ENCODE data around the gene TEAD3. TPM values are rescaled to one million over a fixed set of nuclear protein-coding genes. Genes with fewer than 3 reads are reported as not detected.

Gene TEAD3
- total and polyA plus RNA-seq, 10 of the 15 experiments (the other 5 are each of a cell fraction or from before 2014, with no cell fraction given): 0.02 to 0.28 (median 0.18) TPM; not detected in 5

DNA sequence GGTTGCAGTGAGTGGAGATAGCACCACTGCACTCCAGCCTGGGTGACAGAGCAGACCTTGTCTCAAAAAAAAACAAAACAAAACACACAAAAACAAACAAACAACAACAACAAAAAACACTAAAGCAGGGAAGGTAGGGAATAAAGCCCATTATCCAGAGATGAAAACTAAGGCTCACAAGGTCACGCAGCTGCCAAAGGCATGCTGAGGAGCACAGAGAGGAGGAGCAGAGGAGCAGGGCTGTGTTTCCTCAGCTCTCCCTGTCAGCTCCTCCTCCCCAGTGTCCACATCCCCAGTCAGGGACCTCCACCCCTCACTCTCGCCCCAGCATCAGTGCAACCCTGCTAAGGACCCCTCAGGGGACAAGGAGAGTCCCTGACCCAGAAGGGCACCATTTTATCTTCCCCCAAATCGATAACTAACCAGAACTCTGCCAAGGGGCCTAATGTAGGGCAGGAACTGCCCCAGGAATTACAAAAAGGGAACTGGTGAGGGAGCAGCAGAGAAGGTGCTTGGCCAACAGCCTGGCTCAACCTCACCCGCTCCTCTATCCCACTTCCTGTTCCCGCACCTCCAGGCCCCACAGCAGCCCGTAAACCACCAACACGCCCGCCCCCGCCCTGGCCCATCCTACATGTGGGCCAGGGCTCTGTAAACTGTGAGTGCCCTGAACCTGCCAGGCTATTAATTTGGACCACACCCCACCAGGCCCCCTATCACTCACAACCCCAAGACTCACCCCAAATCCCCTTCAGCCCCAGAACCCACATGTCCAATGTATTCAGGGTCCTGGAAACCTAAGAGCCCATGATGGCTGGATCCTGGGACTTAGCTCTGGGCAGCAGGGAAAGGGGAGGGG is 9.0 kb downstream of the TEAD3 start:
- H2AFZ ChIP-seq (ENCODE audit: control insufficient read depth, low read depth, low read length): no peak overlapping the region
- no peak overlapping the region for H3K27ac ChIP-seq (ENCODE audit: control insufficient read depth, insufficient read depth)
- H3K4me3 ChIP-seq: no peak overlapping the region
- ChIA-PET POLR2A (no interaction called here), RAD21 (ENCODE audit: unreplicated experiment) (no interaction called here), SMC1A (ENCODE audit: uncharacterized antibody, unreplicated experiment) (no interaction called here), CTCF (interaction anchor here (0.7 to 1.1 kb wide), 3 partner anchors 189 to 1548 kb away, joined by 3 read pairs; no protein-coding TSS in a partner anchor)
- H3K79me2 ChIP-seq (ENCODE audit: control insufficient read depth, insufficient read depth, low read length): no peaks in the 10 kb centered on the region
- DNase-seq (ENCODE audit: low read depth, low spot score): no peak
- intact Hi-C loops (cut with micrococcal nuclease; ENCODE audit: unreplicated experiment) (no loop called here), in situ Hi-C loops (cut with MboI) (no loop called here)
- no peak overlapping the region for H3K4me2 ChIP-seq (ENCODE audit: control insufficient read depth, insufficient read depth)
- H4K20me1 ChIP-seq (ENCODE audit: control insufficient read depth, insufficient read depth): no peaks in the 10 kb centered on the region
- peak; percentile 21; the same call in 2 of the 3 replicates for ATAC-seq
- no TSS peak for BruUV-seq (replicated peaks)
- TF ChIP-seq IKZF1 (conservative IDR thresholded peaks at IDR 0.05): peak; percentile 27; the same call in 1 of the 2 replicates
- peak; percentile 55 for TF ChIP-seq SPI1 (IDR thresholded peaks at IDR 0.05; ENCODE audit: borderline replicate concordance, insufficient read depth, low read depth, low read length)
- TF ChIP-seq CHD1 (IDR thresholded peaks at IDR 0.05; ENCODE audit: low read depth, low read length): no peak
- no peaks in the 10 kb centered on the region for H3K9me3 ChIP-seq (replicated peaks; ENCODE audit: control insufficient read depth, insufficient read depth, low read length)
- FAIRE-seq: no peak
- H3K36me3 ChIP-seq (ENCODE audit: control insufficient read depth in 2 of 2, insufficient read depth in 2 of 2, low read length in 1 of 2): no peaks in the 10 kb centered on the region
- no peaks in the 10 kb centered on the region for H3K4me1 ChIP-seq (ENCODE audit: control insufficient read depth, insufficient read depth, low read length)
- H3K27me3 ChIP-seq (replicated peaks in 1 of 2; ENCODE audit: control insufficient read depth in 2 of 2, insufficient read depth in 2 of 2, low read length in 1 of 2): no peaks in the 10 kb centered on the region; a peak in 2 of 4 replicates
- WGBS (ENCODE audit: insufficient coverage, insufficient replicate concordance, low lambda C conversion rate, missing lambda C conversion rate): 12% methylated on average over 9 of the region's 9 CpGs
- H3K9ac ChIP-seq (ENCODE audit: control insufficient read depth, insufficient read depth, low read length): no peak overlapping the region

DNA sequence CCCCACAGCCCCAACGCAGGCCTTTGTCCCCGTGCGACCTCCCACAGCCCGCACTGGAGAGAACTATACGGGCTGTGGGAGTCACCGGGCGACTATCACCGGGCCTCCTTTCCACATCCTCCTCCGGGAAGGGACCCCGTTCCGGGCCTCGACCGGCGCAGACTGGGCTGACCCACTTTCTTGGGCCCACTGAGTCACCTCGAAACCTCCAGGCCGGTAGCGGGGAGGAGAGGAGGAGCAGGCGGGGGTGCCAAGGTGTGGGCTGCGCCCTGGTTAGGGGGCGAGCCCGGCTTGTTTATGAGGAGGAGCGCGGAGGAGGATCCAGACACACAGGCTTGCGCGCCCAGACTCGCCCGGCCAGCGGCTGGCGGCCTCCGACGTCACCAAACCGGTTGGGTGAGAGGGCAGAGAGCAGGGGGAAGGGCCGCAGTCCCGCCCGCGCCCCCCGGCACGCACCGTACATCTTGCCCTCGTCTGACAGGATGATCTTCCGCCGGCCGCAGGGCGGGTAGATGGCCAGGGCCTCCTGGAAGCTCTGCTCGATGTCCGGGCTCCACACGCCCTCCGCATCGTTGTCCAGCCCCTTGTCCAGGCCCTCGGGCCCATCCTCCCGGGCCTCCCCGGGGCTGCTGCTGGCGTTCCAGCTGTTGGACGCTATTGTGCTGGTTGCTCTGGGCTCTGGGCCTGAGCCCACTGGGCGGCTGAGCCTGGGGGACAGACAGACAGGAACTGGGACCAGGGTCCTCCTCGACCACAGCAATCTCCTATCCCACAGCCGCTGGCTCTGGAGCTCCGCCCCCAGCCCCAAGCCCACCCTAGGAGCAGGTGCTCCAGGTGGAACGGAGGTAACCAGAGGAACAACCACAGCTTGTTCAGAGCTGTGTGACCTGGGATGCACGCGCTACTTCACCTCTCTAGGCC is 10.6 kb downstream of the TEAD3 start:
- intact Hi-C loops (cut with micrococcal nuclease; ENCODE audit: unreplicated experiment): no loop called here
- CTCF ChIA-PET: interaction anchor here (1.0 kb wide), 1 partner anchor 9 kb away, joined by 5 read pairs; no protein-coding TSS in a partner anchor
- no peak overlapping the region for H2AFZ ChIP-seq (ENCODE audit: control insufficient read depth, low read depth, low read length)
- RAD21 ChIA-PET (ENCODE audit: unreplicated experiment): no interaction called here
- H3K4me2 ChIP-seq (ENCODE audit: control insufficient read depth, insufficient read depth): no peak overlapping the region
- H3K36me3 ChIP-seq (ENCODE audit: control insufficient read depth in 2 of 2, insufficient read depth in 2 of 2, low read length in 1 of 2): no peaks in the 10 kb centered on the region
- H3K79me2 ChIP-seq (ENCODE audit: control insufficient read depth, insufficient read depth, low read length): no peaks in the 10 kb centered on the region
- H3K27me3 ChIP-seq (replicated peaks in 1 of 2; ENCODE audit: control insufficient read depth in 2 of 2, insufficient read depth in 2 of 2, low read length in 1 of 2): no peaks in the 10 kb centered on the region; a peak in 2 of 4 replicates
- no peak overlapping the region for H3K4me3 ChIP-seq
- H3K9ac ChIP-seq (ENCODE audit: control insufficient read depth, insufficient read depth, low read length): no peak overlapping the region
- in situ Hi-C loops (cut with MboI): no loop called here
- H4K20me1 ChIP-seq (ENCODE audit: control insufficient read depth, insufficient read depth): no peaks in the 10 kb centered on the region
- no peak overlapping the region for H3K27ac ChIP-seq (ENCODE audit: control insufficient read depth, insufficient read depth)
- FAIRE-seq: no peak
- H3K9me3 ChIP-seq (replicated peaks; ENCODE audit: control insufficient read depth, insufficient read depth, low read length): no peaks in the 10 kb centered on the region
- TF ChIP-seq SMARCA5 (IDR thresholded peaks at IDR 0.05) (no peak), BACH1 (IDR thresholded peaks at IDR 0.05; ENCODE audit: borderline replicate concordance) (no peak), EZH2 (IDR thresholded peaks at IDR 0.05; ENCODE audit: borderline replicate concordance, control insufficient read depth, low read depth, low read length) (no peak), PML (IDR thresholded peaks at IDR 0.05; ENCODE audit: low read length) (no peak), EED (IDR thresholded peaks at IDR 0.05; ENCODE audit: low read depth) (no peak), KAT2A (conservative IDR thresholded peaks at IDR 0.05; ENCODE audit: control insufficient read depth, low read depth, low read length) (no peak), DPF2 (IDR thresholded peaks at IDR 0.05) (no peak), PAX8 (IDR thresholded peaks at IDR 0.05) (no peak), MTA2 (IDR thresholded peaks at IDR 0.05; ENCODE audit: low read depth) (no peak), ZNF217 (IDR thresholded peaks at IDR 0.05) (no peak), RAD51 (IDR thresholded peaks at IDR 0.05) (no peak), NBN (IDR thresholded peaks at IDR 0.05) (no peak), SREBF1 (IDR thresholded peaks at IDR 0.05; ENCODE audit: low read length) (no peak)
- TF ChIP-seq, protein P1, sequence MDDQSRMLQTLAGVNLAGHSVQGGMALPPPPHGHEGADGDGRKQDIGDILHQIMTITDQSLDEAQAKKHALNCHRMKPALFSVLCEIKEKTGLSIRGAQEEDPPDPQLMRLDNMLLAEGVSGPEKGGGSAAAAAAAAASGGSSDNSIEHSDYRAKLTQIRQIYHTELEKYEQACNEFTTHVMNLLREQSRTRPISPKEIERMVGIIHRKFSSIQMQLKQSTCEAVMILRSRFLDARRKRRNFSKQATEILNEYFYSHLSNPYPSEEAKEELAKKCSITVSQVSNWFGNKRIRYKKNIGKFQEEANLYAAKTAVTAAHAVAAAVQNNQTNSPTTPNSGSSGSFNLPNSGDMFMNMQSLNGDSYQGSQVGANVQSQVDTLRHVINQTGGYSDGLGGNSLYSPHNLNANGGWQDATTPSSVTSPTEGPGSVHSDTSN (IDR thresholded peaks at IDR 0.05; ENCODE audit: insufficient replicate concordance, low read depth, low read length): no peak
- WGBS (ENCODE audit: insufficient coverage, insufficient replicate concordance, low lambda C conversion rate, missing lambda C conversion rate): 75% methylated on average over 42 of the region's 61 CpGs
- no TSS peak for BruUV-seq (replicated peaks)
- H3K4me1 ChIP-seq (ENCODE audit: control insufficient read depth, insufficient read depth, low read length): no peaks in the 10 kb centered on the region
- no peak for DNase-seq (ENCODE audit: low read depth, low spot score)
- SMC1A ChIA-PET (ENCODE audit: uncharacterized antibody, unreplicated experiment): no interaction called here
- no peak for ATAC-seq
- POLR2A ChIA-PET: no interaction called here

Measured in GM12878 (cell line).